ENCODE measurements around the gene BRD7.

DNA sequence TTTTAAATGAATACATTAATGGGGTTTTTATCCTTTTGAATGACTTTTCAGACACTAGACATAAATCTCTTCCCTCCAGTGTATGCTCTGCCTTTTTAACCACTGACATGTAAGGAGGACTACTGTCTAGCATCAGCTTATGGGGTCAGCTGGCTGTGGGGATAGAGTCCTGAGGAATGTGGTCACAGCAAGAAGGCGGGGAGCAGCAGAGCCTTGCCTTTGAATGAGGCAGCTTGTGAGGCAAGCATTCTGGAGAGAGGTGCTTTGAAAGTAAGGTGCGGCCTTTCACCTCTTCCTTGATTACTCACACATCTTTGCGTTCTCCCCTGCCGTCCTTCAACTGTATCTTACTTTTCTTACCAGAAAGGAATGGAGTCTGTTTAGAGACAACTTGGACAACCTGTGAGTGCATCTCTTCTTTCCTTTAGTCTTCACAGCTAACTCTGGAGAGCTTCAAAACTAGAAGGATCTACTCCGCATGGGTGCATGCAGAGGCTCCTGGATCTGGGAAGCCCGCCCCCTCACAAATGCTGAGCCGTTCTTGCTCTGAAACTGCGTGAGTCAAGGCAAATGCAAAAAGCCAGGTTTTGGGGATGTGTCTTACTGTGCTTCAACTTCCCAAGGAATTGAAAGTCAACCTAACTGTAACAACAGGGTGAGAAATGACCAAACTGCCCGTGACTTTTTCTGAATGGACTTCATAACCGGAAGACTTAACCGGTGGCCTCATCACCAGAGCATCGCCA lies 52.5 kb downstream of the BRD7 start:
- no peak for TF ChIP-seq POLR2A (IDR thresholded peaks at IDR 0.05)
- TF ChIP-seq, protein P1, sequence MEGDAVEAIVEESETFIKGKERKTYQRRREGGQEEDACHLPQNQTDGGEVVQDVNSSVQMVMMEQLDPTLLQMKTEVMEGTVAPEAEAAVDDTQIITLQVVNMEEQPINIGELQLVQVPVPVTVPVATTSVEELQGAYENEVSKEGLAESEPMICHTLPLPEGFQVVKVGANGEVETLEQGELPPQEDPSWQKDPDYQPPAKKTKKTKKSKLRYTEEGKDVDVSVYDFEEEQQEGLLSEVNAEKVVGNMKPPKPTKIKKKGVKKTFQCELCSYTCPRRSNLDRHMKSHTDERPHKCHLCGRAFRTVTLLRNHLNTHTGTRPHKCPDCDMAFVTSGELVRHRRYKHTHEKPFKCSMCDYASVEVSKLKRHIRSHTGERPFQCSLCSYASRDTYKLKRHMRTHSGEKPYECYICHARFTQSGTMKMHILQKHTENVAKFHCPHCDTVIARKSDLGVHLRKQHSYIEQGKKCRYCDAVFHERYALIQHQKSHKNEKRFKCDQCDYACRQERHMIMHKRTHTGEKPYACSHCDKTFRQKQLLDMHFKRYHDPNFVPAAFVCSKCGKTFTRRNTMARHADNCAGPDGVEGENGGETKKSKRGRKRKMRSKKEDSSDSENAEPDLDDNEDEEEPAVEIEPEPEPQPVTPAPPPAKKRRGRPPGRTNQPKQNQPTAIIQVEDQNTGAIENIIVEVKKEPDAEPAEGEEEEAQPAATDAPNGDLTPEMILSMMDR (IDR thresholded peaks at IDR 0.05): no peak

Measured in heart left ventricle (tissue), 13 donors.